ENCODE measurements around the gene SLC26A11. TPM values are rescaled to one million over a fixed set of nuclear protein-coding genes. Genes with fewer than 3 reads are reported as not detected.

Gene SLC26A11
- total and polyA plus RNA-seq, 7 donors: 2.3 to 14.5 (median 9.3) TPM

DNA sequence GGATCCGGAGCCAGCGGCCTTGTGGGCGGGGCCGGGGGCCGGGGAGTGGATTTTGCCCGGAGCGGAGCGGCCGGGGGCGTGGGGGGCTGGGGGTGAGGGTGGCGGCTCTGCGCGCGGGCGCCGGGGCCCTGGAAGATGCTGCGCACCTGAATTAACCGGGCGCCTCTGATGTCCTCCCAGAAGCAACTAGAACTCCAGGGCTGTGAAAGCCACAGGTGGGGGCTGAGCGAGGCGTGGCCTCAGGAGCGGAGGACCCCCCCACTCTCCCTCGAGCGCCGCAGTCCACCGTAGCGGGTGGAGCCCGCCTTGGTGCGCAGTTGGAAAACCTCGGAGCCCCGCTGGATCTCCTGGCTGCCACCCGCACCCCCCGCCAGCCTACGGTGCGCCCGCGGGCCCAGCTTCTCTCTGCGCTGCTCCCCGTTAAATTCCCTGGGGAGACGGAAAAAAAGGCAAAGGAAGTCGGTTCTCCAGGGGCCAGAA lies 549 bp downstream of the SLC26A11 start:
- intact Hi-C loops (cut with DNase I): loop anchor here (2.0 to 5.0 kb wide), 3 partner anchors 42 to 118 kb away; partner anchors contain the start of genes EIF4A3, GAA and RNF213
- peak overlapping the region; percentile 83 to 100 (median 96) for H3K4me3 ChIP-seq
- TF ChIP-seq POLR2AphosphoS5 (IDR thresholded peaks at IDR 0.05) (peak in 1 of 4 donors; percentile 46), EP300 (IDR thresholded peaks at IDR 0.05) (no peak)
- no peaks in the 10 kb centered on the region for H3K9me3 ChIP-seq
- peak; percentile 78 for DNase-seq
- H3K27ac ChIP-seq: peak overlapping the region; percentile 79 to 89 (median 88)
- WGBS, 2 donors: 5 to 10% methylated on average over 41 of the region's 41 CpGs
- no peaks in the 10 kb centered on the region for H3K27me3 ChIP-seq
- peaks cover 0 to 26% (median 2%) of the 10 kb centered on the region in 4 donors for H3K36me3 ChIP-seq
- H3K4me1 ChIP-seq: peaks cover 0 to 26% (median 21%) of the 10 kb centered on the region in 4 donors

DNA sequence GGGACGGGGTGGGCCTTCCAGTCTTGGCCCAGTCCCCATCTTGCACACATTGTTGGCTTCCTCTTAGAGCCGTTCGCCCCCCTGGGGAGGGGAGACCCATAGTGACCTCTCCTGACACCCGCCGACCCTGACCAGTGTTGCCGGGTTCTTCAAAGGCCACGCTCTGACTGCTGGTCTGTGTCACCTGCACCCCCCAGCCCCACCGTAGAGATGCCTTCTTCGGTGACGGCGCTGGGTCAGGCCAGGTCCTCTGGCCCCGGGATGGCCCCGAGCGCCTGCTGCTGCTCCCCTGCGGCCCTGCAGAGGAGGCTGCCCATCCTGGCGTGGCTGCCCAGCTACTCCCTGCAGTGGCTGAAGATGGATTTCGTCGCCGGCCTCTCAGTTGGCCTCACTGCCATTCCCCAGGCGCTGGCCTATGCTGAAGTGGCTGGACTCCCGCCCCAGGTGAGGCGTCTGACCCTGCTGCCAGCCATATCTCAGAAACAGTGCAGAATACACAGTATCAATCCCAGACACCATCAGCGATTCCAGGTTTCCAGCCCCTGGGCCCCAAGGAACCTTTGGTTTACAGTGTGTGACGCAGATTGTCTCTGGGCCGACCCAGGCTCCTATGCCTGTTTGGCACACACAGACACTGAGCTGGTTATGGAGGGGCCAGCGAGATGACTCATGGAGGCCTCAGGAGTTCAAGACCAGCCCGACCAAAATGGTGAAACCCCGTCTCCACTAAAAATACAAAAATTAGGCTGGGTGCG lies 1.3 kb downstream of the SLC26A11 start:
- Histone ChIP-seq H3K36me3 (peaks cover 0 to 28% (median 4%) of the 10 kb centered on the region in 4 donors), H3K9me3 (no peaks in the 10 kb centered on the region), H3K4me3 (peak overlapping the region; percentile 83 to 100 (median 96)), H3K4me1 (peaks cover 0 to 26% (median 21%) of the 10 kb centered on the region in 4 donors), H3K27ac (peak overlapping the region in 3 of 4 donors; percentile 79 to 89 (median 86)), H3K27me3 (no peaks in the 10 kb centered on the region)
- intact Hi-C loops (cut with DNase I): loop anchor here (2.0 to 5.0 kb wide), 3 partner anchors 41 to 119 kb away; partner anchors contain the start of genes EIF4A3, GAA and RNF213
- no peak for DNase-seq
- WGBS, 2 donors: 87 to 88% methylated on average over 29 of the region's 29 CpGs
- TF ChIP-seq, protein P1, sequence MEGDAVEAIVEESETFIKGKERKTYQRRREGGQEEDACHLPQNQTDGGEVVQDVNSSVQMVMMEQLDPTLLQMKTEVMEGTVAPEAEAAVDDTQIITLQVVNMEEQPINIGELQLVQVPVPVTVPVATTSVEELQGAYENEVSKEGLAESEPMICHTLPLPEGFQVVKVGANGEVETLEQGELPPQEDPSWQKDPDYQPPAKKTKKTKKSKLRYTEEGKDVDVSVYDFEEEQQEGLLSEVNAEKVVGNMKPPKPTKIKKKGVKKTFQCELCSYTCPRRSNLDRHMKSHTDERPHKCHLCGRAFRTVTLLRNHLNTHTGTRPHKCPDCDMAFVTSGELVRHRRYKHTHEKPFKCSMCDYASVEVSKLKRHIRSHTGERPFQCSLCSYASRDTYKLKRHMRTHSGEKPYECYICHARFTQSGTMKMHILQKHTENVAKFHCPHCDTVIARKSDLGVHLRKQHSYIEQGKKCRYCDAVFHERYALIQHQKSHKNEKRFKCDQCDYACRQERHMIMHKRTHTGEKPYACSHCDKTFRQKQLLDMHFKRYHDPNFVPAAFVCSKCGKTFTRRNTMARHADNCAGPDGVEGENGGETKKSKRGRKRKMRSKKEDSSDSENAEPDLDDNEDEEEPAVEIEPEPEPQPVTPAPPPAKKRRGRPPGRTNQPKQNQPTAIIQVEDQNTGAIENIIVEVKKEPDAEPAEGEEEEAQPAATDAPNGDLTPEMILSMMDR (IDR thresholded peaks at IDR 0.05): no peak

DNA sequence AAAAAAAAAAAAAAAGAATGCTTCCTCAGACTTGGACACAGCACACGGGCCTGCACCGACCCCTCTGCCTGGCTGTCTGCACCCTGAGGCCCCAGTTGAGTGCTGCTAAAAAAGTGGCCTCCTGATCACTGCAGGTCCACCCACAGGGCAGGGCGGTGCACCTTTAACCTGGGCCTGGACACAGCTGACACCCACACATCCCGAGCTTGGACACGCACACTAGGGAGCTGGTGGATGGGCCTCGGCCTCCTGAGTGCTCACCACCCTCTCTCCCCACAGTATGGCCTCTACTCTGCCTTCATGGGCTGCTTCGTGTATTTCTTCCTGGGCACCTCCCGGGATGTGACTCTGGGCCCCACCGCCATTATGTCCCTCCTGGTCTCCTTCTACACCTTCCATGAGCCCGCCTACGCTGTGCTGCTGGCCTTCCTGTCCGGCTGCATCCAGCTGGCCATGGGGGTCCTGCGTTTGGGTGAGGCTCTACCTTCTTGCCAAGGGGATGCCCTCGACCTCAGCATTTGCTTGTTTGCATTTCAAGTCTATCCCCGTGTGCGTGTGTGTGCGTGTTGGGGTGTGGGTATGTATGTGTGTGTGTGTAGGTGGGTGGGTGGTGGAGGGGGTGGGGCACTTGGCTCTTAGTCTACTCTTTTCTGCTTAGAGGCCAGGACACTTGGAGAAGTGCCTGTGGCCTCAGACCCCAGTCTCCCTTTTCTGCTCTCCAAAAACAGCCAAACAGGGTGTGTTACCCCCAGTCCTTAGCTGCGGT lies 2.3 kb downstream of the SLC26A11 start:
- TF ChIP-seq POLR2A (IDR thresholded peaks at IDR 0.05) (no peak), POLR2AphosphoS5 (IDR thresholded peaks at IDR 0.05) (no peak), EP300 (IDR thresholded peaks at IDR 0.05) (no peak)
- TF ChIP-seq, protein P1 (IDR thresholded peaks at IDR 0.05): no peak
- Histone ChIP-seq H3K9me3 (no peaks in the 10 kb centered on the region), H3K27ac (no peak overlapping the region), H3K4me1 (peaks cover 0 to 26% (median 21%) of the 10 kb centered on the region in 4 donors), H3K4me3 (no peak overlapping the region), H3K36me3 (peaks cover 0 to 28% (median 5%) of the 10 kb centered on the region in 4 donors), H3K27me3 (no peaks in the 10 kb centered on the region)
- no peak for DNase-seq
- intact Hi-C loops (cut with DNase I): loop anchor here (5.0 kb wide), 2 partner anchors 40 to 120 kb away; partner anchors contain the start of genes GAA and RNF213
- 92% methylated on average over 18 of the region's 18 CpGs for WGBS, 2 donors

DNA sequence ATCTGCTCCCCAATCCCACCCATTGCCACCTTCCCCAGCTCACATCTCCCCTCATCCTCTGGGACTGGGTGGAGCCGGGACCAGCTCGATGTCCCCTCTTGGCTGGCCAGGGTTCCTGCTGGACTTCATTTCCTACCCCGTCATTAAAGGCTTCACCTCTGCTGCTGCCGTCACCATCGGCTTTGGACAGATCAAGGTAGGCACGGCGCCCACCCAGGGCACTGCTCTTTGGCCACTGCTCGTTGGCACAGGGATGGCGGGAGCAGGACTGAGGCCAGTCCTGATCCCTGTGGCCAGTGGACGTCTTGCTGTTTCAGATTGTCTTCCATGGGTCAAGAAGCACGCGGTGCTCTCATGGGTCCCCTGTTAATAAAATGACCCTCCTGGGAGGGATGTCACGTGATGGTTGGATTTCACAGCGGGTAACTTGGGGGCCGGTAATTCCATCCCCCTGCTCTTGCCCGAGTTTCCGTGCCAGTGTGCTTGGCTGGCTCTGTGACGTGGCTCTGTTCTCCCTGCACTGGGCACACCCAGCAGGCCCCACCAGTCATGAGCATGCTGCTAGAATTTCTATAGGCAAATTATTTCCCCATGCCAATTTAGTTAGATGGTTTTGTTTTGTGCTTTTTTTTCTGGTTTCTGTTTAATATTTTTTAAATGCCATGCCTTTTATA lies 3.1 kb downstream of the SLC26A11 start:
- no peak for DNase-seq
- H3K4me3 ChIP-seq: no peak overlapping the region
- no peaks in the 10 kb centered on the region for H3K9me3 ChIP-seq
- no peaks in the 10 kb centered on the region for H3K27me3 ChIP-seq
- TF ChIP-seq POLR2A (IDR thresholded peaks at IDR 0.05) (no peak), POLR2AphosphoS5 (IDR thresholded peaks at IDR 0.05) (no peak), EP300 (IDR thresholded peaks at IDR 0.05) (no peak)
- TF ChIP-seq, protein P1 (IDR thresholded peaks at IDR 0.05): no peak
- 95% methylated on average over 18 of the region's 18 CpGs for WGBS, 2 donors
- H3K36me3 ChIP-seq: peaks cover 0 to 30% (median 5%) of the 10 kb centered on the region in 4 donors
- intact Hi-C loops (cut with DNase I): loop anchor here (5.0 kb wide), 2 partner anchors 39 to 121 kb away; partner anchors contain the start of genes GAA and RNF213
- H3K27ac ChIP-seq: no peak overlapping the region
- peaks cover 0 to 26% (median 21%) of the 10 kb centered on the region in 4 donors for H3K4me1 ChIP-seq
